WERI-Rb-1 (cell line): ENCODE data around the gene KIF13A.
"Not testable (repeated sequence)": the region's sequence is repeated elsewhere in the genome, so short reads cannot be mapped to it uniquely, and the experiment has no call there.

Experiments used
- DNase-seq: peaks from one replicate; pipeline ENCODE4 v3.0.0-alpha.2; 2020
- H3K27ac ChIP-seq: fragments of 250-450 bp; sonication (Bioruptor Pico); 2 replicates; pipeline ENCODE4 v1.5.1; 2020; ENCODE audit warnings: mild to moderate bottlenecking, moderate library complexity
- H3K27me3 ChIP-seq: fragments of 250-450 bp; sonication (Bioruptor Pico); 2 replicates; pipeline ENCODE4 v1.5.1; 2021; ENCODE audit warnings: mild to moderate bottlenecking, low read depth, moderate library complexity; ENCODE audit not compliant: insufficient read depth, severe bottlenecking
- H3K36me3 ChIP-seq: fragments of 250-450 bp; sonication (Bioruptor Pico); 2 replicates; pipeline ENCODE4 v1.5.1; 2020; ENCODE audit warnings: mild to moderate bottlenecking, moderate library complexity
- H3K4me3 ChIP-seq: 2 replicates; pipeline ENCODE4 v1.5.1; 2011; ENCODE audit warnings: low read depth, mild to moderate bottlenecking, control low read depth, low read length
- H3K9me3 ChIP-seq: fragments of 250-450 bp; sonication (Bioruptor Pico); 2 replicates; pipeline ENCODE4 v1.5.1; 2021; ENCODE audit warnings: mild to moderate bottlenecking, moderate library complexity; ENCODE audit not compliant: severe bottlenecking
- CTCF ChIP-seq: IDR thresholded peaks from 2 replicates; pipeline ENCODE4 v1.5.1; 2011; ENCODE audit warnings: low read depth, mild to moderate bottlenecking, control low read depth, inconsistent platforms, low read length

The KIF13A gene

GRCh38 chr6:17979479-17979878 is 8.0 kb downstream of the KIF13A start:
- DNase-seq = no peak
- Histone ChIP-seq H3K27ac (no peak overlapping the region), H3K36me3 (peaks cover 15% of the 10 kb centered on the region), H3K27me3 (no peaks in the 10 kb centered on the region), H3K4me3 (no peak overlapping the region), H3K9me3 (no peaks in the 10 kb centered on the region)
- TF ChIP-seq CTCF = no peak

GRCh38 chr6:17976258-17976657 is 11.2 kb downstream of the KIF13A start:
- H3K4me3 ChIP-seq, H3K27ac ChIP-seq, DNase-seq, H3K36me3 ChIP-seq, H3K27me3 ChIP-seq, H3K9me3 ChIP-seq: not testable (repeated sequence)

GRCh38 chr6:17974570-17975368 is 12.7 kb downstream of the KIF13A start:
- H3K36me3 ChIP-seq = no peaks in the 10 kb centered on the region
- no peak for TF ChIP-seq CTCF
- DNase-seq = no peak
- H3K4me3 ChIP-seq = no peak overlapping the region
- no peak overlapping the region for H3K27ac ChIP-seq
- H3K9me3 ChIP-seq = no peaks in the 10 kb centered on the region
- no peaks in the 10 kb centered on the region for H3K27me3 ChIP-seq

- DNase-seq = no peak
- Histone ChIP-seq H3K9me3 (no peaks in the 10 kb centered on the region), H3K36me3 (no peaks in the 10 kb centered on the region), H3K27ac (no peak overlapping the region), H3K27me3 (no peaks in the 10 kb centered on the region), H3K4me3 (no peak overlapping the region)
- no peak for TF ChIP-seq CTCF
Measured at GRCh38 chr6:17972978-17973622, 14.3 kb downstream of the KIF13A start.

- Histone ChIP-seq H3K27me3 (no peaks in the 10 kb centered on the region), H3K9me3 (no peaks in the 10 kb centered on the region), H3K36me3 (no peaks in the 10 kb centered on the region), H3K27ac (no peak overlapping the region), H3K4me3 (no peak overlapping the region)
- no peak for DNase-seq
- TF ChIP-seq CTCF = no peak
Measured at GRCh38 chr6:17972074-17972952, 15.1 kb downstream of the KIF13A start.
